ENCODE results near the gene HOXC6. TPM values are rescaled to one million over a fixed set of nuclear protein-coding genes. Genes with fewer than 3 reads are reported as not detected.

HOXC6 gene
- total RNA-seq, 4 donors from 2014 or later, result 0.48 TPM; not detected in 3

DNA sequence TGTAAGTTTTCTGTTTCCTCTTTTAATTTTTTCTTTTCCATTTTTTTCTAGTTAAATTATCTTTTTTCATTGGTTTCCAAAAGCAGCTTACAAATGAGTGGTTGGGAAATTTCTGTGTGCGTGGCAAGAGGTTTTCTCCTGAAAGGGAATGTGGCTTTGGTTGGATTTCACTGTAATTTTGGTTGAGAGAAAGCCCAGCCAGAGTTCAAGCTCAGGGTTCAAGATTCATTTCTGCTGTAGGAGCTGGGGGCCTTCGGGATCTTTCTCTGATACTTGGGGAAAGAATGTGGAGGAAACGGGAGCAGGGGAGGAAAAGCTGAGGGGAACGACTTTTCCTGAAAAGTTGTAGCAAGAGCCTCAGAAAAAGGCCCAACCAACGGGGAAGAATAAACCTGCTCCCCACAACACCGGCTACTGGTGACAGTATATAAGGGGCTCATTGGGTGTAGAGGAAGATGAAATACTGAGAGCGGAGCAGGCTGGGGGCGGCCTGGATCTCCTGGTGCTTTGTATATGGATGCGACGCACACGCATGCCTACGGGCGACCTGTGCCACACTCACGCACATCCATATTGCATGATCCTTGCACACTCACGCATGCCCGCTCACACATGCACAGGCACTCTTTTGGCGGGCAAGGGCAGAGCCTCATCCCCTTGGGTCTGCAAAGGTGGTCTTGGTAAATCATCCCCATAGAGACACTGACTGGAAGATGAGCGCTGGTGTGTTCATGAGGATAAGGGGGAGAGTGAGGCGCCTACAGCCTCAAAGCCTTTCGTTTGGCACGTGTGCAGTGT is 41.4 kb upstream of the HOXC6 start:
- Histone ChIP-seq H3K27me3 (peaks cover 100% of the 10 kb centered on the region), H3K36me3 (no peaks in the 10 kb centered on the region), H3K27ac (no peak overlapping the region), H3K9me3 (no peaks in the 10 kb centered on the region), H3K4me1 (peaks cover 7 to 22% (median 13%) of the 10 kb centered on the region in 4 donors), H3K4me3 (no peak overlapping the region)
- TF ChIP-seq POLR2AphosphoS5 (IDR thresholded peaks at IDR 0.05) (no peak), POLR2A (IDR thresholded peaks at IDR 0.05) (no peak), EP300 (IDR thresholded peaks at IDR 0.05; ENCODE audit: low read depth) (no peak)
- TF ChIP-seq, protein P1, sequence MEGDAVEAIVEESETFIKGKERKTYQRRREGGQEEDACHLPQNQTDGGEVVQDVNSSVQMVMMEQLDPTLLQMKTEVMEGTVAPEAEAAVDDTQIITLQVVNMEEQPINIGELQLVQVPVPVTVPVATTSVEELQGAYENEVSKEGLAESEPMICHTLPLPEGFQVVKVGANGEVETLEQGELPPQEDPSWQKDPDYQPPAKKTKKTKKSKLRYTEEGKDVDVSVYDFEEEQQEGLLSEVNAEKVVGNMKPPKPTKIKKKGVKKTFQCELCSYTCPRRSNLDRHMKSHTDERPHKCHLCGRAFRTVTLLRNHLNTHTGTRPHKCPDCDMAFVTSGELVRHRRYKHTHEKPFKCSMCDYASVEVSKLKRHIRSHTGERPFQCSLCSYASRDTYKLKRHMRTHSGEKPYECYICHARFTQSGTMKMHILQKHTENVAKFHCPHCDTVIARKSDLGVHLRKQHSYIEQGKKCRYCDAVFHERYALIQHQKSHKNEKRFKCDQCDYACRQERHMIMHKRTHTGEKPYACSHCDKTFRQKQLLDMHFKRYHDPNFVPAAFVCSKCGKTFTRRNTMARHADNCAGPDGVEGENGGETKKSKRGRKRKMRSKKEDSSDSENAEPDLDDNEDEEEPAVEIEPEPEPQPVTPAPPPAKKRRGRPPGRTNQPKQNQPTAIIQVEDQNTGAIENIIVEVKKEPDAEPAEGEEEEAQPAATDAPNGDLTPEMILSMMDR (IDR thresholded peaks at IDR 0.05), result no peak
- 31 to 53% methylated on average over 6 to 21 of the region's 21 CpGs for WGBS, 2 donors (ENCODE audit: low coverage in 1 of 2)
- no peak for DNase-seq
- intact Hi-C loops (cut with DNase I; ENCODE audit: low total_unique reads), result no loop called here
- in situ Hi-C loops (cut with MboI; ENCODE audit: low pct_ligation_motif_present in 1 of 4, low pct_unique_long_range_greater_than_20kb in 1 of 4, low sequenced_read_pairs in 3 of 4), result loop anchor here in 1 of 4 donors (25.0 kb wide), 1 partner anchor 200 kb away; no protein-coding TSS in a partner anchor

DNA sequence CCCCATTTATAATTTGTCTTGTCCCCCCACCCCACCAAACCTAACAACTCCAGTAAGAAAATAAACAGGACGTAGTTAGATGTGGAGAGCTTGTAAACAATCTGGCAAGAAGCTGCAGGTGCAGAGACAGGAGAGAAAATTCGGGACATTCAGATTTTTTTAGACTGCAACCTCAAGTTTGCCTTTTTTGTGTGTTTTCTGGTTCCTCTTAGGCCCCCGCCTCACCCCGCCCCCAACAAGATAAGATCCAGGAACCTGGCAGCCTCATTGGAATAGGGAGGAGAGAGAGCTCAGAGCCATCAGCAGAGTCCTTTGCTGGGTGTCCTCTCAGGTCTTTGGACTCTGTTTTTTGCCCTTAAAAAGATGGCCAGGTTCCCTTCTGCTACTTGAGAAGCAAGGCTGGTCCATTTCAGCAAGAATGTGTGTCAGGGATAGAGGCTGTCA is 40.4 kb upstream of the HOXC6 start:
- H3K4me1 ChIP-seq, result peaks cover 7 to 22% (median 13%) of the 10 kb centered on the region in 4 donors
- no peak for DNase-seq
- no peaks in the 10 kb centered on the region for H3K36me3 ChIP-seq
- no peak overlapping the region for H3K27ac ChIP-seq
- intact Hi-C loops (cut with DNase I; ENCODE audit: low total_unique reads), result no loop called here
- TF ChIP-seq, protein P1 (IDR thresholded peaks at IDR 0.05), result no peak
- TF ChIP-seq POLR2AphosphoS5 (IDR thresholded peaks at IDR 0.05) (no peak), POLR2A (IDR thresholded peaks at IDR 0.05) (no peak), EP300 (IDR thresholded peaks at IDR 0.05; ENCODE audit: low read depth) (no peak)
- peaks cover 100% of the 10 kb centered on the region for H3K27me3 ChIP-seq
- no peak overlapping the region for H3K4me3 ChIP-seq
- in situ Hi-C loops (cut with MboI; ENCODE audit: low pct_ligation_motif_present in 1 of 4, low pct_unique_long_range_greater_than_20kb in 1 of 4, low sequenced_read_pairs in 3 of 4), result loop anchor here in 1 of 4 donors (25.0 kb wide), 1 partner anchor 201 kb away; no protein-coding TSS in a partner anchor
- WGBS, 2 donors (ENCODE audit: low coverage in 1 of 2), result 5 to 13% methylated on average over 4 of the region's 4 CpGs
- H3K9me3 ChIP-seq, result no peaks in the 10 kb centered on the region

DNA sequence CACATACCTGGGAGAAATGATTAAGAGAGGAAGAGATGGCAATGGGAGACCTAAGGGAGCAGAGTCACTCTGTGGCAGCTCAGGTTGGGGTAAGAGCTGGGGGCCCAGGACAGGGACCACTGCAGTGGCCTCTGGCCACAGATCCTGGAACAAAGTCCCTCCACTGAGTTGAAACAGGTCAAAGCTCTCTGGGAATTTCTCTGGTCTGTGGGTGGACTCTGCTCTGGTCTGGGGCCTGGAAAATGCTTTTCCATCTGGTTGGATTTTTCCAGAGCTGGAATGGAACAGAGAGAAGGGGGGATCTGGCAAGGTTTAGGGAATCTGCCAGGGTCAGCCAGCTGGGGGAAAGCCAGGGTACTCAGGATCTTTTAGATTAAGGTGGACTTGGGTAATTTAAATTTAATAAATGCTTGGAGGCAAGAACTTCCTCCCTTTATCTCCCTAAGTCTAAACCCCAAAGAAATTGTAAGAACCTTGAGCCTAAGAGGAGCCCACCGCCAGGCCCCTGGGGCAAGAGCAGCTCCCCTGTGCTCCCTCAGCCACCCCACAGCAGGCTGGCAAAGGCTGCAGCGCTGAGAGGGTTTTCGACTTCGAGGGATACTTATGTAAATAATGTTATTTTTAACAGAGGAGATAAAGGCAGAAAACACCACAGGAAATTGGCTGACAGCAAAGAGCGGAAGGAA is 39.6 kb upstream of the HOXC6 start:
- intact Hi-C loops (cut with DNase I; ENCODE audit: low total_unique reads) (no loop called here), in situ Hi-C loops (cut with MboI; ENCODE audit: low pct_ligation_motif_present in 1 of 4, low pct_unique_long_range_greater_than_20kb in 1 of 4, low sequenced_read_pairs in 3 of 4) (loop anchor here in 1 of 4 donors (25.0 kb wide), 1 partner anchor 201 kb away; no protein-coding TSS in a partner anchor)
- Histone ChIP-seq H3K27me3 (peaks cover 100% of the 10 kb centered on the region), H3K9me3 (no peaks in the 10 kb centered on the region), H3K36me3 (no peaks in the 10 kb centered on the region), H3K4me3 (no peak overlapping the region), H3K27ac (no peak overlapping the region), H3K4me1 (peaks cover 7 to 22% (median 13%) of the 10 kb centered on the region in 4 donors)
- WGBS, 2 donors (ENCODE audit: low coverage in 1 of 2), result 0 to 24% methylated on average over 1 to 5 of the region's 5 CpGs
- no peak for DNase-seq
- TF ChIP-seq POLR2AphosphoS5 (IDR thresholded peaks at IDR 0.05), result no peak
- TF ChIP-seq, protein P1 (IDR thresholded peaks at IDR 0.05), result no peak
